ENCODE data around the gene PTPRN2.

Gene PTPRN2

DNA sequence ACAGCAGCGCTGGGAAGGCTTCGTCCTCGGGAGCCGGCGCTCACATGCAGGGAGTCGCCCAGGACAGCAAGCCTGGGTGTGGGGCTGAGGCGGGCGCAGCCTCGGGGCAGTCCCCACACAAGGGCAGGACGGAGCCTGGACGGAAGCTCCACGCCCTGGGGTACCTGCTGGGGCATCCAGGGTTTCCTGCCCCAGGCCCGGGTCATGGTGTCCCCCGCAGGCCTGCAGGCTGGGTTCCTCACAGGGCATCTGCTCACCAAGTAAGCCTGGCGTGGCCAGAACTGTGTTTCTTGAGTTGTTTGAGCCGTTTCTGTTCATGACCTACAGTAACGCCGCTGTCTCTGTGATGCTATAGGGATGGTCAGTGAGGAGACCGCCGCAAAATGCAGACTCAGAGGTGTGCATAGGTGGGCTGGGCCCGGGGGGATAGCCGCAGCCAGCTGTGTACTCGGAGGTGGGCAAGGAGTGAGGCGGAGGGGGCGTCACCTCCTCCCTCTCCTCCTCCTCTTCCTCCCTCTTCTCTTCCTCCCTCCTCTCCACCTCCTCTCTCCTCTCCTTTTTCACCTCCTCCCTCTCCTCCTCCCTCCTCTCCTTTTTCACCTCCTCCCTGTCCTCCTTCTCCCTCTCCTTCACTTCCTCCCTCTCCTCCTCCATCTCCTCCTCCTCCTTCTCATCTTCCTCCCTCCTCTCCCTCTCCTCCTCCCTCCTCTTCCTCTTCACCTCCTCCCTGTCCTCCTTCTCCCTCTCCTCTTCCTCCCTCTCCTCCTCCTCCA, 811.9 kb downstream of the PTPRN2 start:
- no peak for DNase-seq

DNA sequence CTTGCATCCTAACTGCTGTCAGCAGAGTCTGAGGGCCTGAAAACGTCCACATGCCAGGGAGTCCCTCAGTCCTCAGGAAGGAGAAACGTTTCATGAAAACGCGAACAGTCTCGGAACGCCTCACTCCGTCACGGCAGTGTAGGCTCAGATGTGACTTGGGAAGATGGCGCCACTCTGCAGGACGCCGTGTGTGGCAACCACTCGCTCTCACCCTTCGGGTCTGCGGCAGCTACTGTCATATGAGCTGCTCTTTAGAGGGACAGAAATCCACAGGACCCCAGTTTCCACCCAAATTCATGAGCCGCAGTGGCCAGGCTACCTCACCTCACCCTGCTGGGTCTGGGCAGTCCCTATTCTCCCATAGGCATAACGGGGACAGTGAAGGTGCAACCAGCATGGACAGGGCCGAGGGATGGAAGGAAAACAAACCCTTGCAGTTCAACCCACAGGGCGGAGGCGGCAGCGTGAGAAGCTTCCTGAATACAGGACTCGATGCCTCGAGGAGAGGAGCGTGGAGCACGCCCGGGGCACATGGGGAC, 812.5 kb downstream of the PTPRN2 start:
- DNase-seq = no peak

DNA sequence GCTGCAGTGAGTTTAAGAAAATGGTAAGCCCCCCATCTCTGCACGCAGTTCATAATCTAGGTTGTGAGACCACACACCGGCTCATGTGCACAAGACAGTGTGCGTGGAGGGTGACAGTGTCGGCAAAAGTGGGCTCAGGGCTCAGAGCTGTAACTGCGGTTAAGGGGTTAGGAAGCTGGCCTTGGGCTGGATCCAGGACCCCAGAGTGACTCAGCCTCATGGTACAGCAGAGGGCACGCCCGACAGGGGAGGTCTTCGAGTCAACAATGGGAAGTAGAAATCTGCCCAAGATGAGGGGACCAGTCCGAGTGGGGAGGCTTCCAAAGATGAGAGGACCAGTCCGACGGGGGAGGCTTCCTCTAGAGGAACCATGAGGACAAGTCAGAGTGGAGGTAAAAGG, 813.1 kb downstream of the PTPRN2 start:
- no peak for DNase-seq

DNA sequence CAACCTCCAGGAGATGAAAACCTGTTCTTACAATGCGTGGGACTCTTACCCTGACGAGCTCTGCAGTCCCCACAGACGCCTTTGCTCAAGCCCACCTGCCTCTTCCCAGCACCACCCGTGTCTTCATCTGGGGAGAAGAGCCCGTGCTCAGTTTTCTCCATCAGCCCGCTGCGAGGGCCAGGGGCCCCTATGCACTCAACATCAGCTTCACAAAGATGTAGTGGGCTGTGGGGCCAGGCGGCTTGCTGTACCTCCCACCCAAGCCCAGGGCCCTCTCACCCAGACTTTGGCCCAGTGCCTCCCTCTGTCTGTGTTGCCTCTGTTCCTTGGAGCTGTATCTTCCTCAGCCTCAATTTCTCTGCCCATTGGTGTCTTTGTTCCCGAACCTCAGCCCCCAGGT, 814.3 kb downstream of the PTPRN2 start:
- DNase-seq = no peak

DNA sequence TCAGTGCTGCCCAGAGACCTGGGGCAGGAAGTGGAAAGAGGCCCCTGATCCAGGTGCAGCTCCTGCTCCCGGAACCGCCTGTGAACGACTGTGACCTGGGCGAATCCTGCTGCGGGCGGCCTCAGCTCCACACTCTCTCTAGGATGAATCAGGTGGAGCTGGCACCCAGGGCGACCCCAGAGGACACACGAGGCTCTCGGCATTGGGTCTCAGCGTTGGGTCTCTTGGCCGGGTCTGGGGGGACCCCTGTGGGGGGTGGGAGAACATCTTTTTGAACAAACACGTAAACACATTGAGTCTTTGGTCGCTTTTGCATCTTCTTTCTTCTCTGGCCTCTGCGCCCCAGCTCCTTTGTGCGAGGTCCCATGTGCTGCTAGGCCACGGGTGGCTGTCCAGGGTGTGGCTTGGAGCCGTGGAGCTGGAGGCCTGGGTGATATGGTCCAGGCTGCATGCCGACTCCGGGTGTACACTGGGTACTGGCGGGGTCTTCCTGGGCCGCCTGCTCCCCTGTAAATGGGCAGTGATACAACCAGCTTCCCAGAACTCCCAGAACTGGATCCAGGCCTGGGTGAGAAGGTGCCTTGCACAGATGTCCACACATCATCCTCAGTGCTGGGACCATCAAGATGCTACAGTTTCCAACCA, 815.0 kb downstream of the PTPRN2 start:
- DNase-seq = no peak

DNA sequence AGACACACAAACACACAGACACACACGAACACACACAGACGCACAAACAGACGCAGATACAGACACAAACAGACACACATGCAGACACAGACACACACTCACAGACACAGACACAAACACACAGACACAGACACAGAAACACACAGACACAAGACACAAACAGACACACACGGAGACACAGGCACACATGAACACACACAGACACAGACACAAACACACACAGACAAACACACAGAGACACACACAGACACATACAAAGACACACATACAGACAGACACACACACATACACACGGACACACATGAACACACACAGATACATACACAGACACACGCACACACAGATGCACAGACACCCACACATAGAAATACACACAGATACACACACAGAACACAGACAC, 815.9 kb downstream of the PTPRN2 start:
- DNase-seq = no peak

DNA sequence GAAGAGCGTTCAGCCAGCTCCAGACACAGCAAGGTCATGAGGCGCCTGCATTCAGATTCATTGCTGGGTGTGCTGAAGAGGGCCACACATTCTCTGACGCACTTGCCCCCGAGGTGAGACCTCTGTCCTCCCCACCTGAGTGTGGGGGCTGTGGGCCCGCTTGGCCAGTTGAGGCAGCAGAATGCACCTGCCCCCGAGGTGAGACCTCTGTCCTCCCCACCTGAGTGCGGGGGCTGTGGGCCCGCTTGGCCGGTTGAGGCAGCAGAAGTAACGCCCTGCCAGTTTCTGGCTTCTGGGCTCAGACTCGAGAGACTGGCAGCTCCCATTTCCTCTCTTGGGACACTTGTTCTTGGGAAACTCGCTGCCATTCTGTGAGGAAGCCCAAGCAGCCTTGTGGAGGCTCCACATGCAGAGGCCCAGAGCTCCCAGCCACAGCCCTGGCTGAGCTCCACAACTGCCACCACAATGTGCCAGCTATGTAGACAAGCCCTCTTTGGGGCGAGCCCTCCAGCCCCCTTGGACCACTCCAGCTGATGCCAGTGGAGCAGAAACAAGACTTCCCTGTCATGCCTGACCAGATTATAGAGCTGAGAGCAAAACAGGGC, 816.8 kb downstream of the PTPRN2 start:
- no peak for DNase-seq

DNA sequence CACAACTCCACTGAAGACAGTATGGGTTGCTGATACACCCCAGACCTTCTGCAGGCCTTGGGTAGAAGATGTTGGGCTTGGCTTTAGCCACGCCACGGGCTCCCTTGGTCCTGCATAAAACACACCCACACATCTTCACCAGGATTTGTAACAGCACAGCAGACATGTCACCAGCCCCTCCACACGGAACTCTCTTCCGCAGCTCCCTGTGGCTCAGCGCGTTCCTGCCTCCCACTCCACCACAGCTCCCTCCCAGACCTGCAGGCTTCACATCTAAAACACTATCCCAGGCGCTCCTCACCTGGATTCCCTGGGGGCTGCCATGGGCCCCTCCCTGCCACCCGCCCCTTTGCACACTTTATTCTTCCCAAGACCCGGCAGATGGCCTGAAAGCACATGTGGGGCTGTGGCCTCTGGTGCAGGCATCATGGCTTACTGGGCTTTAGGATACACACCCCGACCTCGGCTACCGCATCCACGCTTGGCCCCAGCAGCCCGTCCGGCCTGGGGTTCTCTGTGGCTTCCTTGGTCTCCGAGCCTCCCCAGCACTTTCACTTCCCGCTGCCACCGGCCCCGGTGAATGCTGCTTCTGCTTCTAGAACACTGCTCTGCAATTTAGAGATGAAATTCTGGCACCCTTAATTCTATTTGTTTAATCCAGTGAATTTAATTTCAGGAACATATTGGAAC, 818.0 kb downstream of the PTPRN2 start:
- no peak for DNase-seq

DNA sequence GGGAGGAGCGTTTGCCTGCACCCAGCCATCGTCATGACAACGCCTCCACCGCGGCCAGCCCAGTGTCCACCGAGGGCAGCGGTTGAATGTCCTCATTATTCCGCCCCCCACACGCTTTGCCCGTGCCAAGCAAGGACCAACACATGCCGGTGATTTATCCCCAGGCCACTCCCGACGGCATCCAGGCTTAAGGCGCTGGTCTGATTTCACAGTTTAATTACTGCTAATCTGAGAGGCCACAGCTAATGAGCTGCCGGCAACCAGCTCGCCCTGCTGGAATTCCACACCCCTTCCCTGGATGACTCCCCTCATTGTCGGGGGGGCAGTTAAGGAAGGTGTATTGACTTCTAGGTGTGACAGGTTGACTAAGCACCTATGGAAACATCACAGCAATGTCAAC, 818.5 kb downstream of the PTPRN2 start:
- DNase-seq = no peak

DNA sequence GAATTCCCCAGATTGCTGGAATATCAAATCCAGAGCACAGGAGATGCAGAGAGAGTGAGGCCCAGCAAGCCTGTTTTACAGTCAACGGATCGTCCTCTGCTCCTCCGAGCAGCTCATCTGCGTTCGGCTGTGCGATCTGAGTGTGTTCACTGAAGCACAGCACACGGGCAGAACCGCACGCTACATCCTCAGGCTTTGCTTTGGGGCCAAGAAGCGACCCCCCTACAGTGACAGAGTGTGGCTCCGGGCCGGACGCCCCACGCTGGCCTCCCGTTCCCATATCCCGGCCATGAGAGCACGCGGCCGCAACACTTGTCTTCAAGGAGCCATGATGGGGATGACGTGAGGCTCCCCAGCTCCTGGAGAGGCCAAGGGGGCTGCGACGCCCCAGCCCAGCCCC, 819.4 kb downstream of the PTPRN2 start:
- DNase-seq = no peak

DNA sequence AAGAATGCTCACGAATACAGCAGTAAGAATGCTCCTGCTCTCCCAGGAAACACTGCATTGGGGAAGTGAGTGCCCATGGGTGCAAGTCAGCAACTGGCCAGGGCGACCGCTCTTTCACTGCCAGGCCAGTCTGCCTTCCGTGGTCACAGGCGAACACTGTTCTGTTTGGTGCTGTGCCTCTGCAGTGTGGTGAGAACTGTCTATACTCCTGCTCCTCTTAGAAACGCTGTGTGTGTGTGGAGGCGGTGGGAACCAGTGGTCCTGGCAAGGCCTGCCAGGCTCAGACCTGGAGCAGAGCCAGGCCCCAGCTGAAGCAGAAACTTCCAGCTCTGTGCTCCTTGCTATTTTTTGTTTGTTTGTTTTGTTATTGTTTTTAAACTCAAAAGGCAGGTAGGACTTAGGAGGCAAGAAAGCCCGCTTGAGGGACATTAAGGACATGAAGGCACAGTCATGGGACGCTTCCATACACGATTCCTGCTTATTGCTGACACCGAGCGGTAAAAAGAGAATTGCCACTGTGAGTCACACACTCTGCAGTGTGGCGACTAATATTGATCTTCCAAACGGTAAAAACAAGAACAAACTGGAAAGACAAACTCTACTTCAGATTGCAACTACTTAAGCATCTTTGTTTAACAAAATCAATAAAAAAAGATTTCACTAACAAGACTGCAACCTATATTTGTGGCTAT, 820.0 kb downstream of the PTPRN2 start:
- no peak for DNase-seq

DNA sequence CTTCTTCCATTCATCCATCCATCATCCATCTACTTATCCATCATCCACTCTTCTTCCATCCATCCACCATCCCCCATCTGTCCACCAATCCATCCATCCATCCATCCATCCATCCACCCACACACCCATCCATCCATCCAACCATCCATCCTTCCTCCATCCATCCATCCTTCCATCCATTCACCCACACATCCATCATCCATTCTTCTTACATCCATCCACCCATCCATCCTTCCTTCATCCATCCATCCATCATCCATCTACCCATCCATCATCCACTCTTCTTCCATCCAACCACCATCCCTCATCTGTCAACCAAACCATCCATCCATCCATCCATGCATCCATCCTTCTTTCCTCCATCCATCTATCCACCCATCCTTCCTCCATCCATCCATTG, 821.5 kb downstream of the PTPRN2 start:
- DNase-seq = no peak

DNA sequence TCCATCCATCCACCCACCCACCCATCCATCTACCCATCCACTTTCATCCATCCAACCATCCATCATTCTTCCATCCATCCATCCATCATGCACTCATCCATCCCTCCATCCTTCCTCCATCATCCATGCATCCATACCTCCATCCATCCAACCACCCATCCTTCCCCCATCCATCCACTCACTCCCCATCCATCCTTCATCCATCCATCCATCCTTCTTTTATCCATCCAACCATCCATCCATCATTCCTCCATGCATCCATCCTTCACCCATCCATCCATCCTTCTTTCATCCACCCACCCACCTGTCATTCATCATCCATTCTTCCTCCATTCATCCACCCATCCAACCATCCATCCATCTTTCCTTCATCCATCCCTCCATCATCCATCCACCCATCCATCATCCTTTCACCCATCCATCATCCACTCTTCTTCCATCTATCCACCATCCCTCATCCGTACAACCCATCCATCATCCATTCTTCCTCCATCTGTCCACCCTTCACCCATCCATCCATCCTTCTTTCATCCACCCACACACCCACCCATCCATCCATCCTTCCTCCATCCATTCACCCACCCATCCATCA, 822.6 kb downstream of the PTPRN2 start:
- DNase-seq = no peak

DNA sequence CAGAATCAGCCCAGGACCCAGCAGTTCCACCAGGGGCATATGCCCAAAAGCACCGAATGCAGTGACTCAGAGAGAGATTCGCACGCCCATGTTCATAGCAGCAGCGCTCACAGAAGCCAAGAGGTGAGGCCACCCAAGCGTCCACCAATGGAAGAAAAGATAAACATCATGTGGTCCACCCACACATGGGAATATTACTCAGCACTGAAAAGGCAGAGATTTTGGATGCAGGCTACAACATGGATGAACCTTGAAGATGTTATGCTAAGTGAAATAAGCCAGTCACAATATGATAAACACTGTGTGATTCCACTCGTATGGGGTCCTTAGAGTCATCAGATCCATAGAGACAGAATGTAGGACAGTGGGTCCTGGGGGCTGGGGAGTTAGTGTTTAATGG, 823.4 kb downstream of the PTPRN2 start:
- DNase-seq = no peak

DNA sequence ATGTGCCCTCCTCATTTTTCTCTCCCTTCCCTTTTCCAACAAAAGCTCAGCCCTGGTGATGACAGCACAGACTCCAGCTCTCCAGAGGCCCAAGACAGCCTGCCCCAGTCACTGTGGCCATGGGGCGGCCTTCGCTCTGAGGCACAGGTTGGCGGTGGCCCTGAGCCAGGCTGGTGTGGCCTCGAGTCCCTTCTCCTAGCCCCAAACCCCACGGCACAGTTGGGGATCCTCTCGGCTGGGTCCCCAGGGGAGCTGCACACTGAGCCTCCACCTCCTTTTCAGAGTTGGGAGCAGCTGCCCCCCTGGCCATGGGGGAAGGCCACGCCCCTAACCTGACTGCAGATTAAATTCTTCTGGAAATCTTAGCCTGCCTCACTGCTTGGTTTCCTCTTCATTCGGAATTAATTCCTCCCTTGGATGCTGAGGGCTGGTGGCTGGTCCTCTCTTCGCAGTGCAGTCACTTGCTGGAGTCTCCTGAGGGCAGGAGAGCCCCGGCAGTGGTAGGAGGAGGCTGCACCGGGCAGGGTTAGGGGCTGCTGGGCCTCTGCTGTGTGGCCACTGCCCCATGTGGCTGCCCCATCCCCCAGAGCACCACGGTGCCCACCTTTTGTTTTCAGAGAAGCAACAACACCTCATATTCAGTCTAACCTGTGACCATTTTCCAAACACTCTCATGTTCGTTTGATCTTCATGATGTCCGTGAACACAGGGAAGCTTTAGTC, 824.2 kb downstream of the PTPRN2 start:
- DNase-seq = no peak

DNA sequence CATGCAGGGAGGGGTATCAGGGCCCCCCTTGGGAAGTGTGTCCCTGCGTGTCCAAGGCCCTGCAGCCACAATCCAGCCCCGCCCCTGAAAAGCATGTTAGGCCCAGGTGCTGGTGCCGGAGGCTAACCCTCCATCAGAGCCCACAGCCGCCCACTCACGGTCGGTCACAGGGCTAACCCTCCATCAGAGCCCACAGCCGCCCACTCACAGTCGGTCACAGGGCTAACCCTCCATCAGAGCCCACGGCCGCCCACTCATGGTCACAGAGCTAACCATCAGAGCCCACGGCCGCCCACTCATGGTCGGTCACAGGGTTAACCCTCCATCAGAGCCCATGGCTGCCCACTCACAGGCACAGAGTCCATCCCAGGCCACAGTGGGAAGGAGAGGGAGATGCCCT, 824.8 kb downstream of the PTPRN2 start:
- DNase-seq = no peak

DNA sequence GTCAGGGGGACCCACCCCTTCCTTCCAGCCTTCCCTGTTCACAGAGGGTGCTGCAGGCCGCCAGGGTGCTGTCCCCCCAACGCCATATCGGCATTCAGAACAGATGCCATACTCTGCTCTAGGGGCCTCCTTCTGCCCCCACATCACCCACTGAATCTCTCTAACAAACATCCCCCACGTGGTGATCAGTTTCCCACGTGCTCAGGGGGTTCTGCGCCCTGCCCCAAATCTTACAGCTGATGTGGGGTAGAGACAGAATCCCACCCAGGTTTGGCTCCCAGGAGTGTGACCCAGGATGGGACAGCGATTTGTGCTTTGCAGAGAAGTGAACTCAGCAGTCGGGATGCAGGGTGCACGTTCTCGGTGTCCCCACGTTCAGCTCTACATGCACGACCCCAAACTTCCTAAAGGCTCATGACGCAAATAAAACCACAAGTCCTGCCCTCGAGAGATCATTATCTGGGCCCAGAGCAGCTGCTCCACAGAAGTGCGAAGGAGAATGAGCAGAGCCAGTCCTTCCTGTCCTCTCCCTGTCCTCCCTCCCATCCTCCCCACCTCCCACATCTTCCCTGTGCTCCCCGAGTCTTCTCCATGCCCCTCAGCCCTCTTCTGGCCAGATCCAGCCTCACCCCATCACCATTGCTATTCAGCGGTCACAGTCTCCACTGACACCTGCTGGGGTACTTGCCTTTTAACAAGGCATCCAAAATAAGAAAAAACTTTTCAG, 827.5 kb downstream of the PTPRN2 start:
- DNase-seq = no peak

DNA sequence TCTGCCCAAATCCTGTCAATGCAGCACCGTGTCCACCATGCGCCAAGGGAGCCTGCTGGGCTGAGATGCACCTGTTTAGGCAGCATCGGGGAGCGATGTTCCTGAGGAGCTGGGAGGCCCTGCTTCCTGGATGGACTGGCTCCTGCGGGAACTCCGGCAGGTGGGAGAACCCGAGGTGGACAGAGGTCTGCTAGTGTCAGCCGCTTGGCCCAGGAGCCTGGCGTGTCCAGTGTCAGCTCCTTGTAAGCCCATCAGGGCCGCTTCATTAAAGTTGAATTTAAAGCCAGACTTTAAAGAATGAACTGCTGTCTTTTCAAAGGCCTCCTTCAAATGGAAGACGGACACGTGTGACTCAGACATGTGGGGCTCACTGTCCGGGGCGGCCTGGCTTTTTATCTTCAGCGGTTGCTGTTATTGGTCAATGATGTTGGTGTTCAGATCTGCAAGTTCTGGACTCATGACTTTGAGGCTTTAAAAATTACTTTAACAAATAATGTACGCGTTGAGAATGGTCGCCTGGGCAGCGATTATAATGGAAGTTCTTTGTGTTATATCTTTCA, 828.3 kb downstream of the PTPRN2 start:
- DNase-seq = no peak

DNA sequence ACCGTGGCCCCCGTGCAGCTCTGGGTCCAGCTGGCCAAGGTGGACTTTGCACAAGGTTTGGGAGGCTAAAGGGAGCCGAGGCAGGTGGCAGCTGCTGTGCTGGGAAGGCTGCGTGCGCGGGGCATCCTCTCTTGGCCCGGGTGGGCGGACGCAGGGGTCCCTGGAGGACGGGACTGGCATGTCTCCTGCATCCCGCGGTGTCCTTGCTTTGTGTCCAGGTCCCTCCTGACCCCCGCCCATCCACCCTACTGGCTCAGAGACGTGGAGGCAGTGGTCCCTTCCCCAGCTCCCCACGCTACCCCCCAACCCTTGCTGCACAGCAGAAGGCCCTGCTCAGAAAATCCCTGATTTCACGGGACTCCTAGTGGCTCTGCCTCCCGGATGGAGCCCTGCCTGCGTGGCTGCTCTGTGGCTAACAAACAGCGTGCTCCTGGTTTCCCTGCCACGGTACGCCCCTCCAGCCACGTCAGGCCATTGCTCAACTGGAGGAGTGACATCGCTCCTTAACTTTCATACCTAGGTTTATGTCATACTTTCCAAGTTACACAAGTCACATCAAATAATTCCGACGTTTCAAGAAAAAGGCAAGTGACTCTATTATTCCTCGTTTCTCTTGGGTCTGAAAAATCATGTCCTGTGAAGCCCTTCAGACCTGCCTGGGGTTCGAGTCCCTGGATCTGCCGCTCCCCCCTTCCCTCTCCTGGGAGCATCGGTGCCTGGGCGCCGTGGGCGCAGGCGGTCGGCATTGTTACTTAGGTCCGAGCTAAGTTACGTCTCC, 829.0 kb downstream of the PTPRN2 start:
- no peak for DNase-seq

Data from fibroblast of skin of abdomen (primary cell).